CD4-positive, alpha-beta T cell treated with Interferon gamma for 1 hour (primary cell): ENCODE measurements around the gene PIK3R1.
A peak's percentile ranks its signal among the peaks of the same experiment; 100 is the strongest.

Experiments used
- DNase-seq: peaks from one replicate; pipeline ENCODE4 v3.0.0-alpha.2; 2020

Gene PIK3R1

DNA sequence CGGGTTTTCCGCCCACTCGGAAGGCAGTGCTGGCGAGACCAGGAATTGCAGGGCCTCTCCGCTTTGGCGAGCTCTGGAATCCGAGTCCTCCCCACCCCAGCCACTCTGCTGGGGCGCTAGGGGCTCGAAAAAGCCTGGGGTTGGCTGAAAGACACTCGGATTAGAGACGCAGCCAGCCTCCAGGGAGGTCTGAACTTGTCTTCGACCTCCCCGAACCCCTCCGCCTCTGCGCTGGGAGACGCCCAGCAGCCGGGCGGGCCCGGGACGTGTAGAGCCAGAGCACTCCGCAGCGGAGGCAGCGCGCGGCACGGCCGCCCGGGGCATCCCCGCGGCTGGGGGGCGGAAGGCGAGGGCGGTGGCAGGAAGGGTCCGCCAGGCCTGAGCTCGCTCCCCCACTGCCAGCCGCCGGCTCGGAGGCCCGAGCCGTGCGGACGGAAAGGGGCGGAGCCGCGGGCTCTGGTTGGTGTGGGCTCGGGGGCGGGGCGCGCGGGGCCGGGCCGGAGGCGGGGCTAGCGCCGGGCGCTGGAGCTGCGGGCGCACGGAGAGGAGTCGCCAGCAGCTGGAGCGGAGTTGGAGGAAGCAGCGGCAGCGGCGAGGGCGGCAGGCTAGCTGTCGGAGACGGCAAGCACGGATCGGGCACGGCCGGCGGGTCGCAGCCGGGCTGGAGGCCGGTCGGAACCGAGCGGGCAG lies at the start of gene PIK3R1:
Gene PIK3R1 (plus strand): TSS at position 549 of the 690 bp plus-strand sequence. CDS start 10,920 bp downstream, outside the sequence.
- DNase-seq: peak; percentile 93

GRCh38 chr5:68167195-68167651 lies 48.3 kb upstream of the PIK3R1 start:
- DNase-seq: no peak

GRCh38 chr5:68169903-68170302 lies 45.7 kb upstream of the PIK3R1 start:
- no peak for DNase-seq

- DNase-seq: no peak
These were observed 44.6 kb upstream of the PIK3R1 start for GRCh38 chr5:68170826-68171558.

DNA sequence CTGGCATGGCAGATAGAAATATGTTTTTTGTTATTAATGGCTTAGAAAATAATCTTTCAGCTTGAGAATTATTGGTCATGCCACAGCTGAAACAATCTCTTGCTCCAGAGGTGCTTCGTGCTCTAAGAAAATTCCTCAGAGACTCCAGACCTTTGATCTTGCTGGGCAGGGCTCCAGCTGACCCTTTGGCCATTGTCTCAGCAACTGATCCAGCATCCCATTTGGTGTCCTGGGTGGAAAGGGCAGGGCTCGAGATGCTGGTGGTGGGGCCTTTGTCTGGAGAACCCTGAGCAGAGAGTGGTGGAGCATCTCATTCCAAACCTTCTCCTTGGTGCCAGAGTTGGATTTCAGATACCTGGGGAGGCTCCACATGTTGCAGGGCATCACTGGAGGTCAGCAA lies 43.2 kb upstream of the PIK3R1 start:
- DNase-seq: no peak

DNA sequence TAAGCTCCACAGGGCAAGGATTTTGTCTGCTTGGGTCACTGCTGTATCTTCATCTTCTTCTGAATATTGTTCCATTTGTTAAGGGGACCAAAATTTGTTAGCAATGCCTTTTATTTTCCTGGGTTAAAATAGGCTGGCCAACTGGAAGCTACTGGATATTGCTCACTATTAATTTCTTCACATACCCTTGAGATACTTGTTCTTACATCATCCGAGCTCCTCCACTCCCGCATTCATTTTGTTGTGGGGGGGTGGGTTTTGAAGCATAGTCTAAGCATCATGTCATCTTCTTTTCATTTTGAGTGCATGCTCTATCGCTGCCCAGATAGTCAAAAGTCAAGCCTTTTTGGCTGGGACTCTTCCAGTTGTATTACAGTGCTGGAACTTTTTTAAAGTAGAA lies 42.5 kb upstream of the PIK3R1 start:
- no peak for DNase-seq

GRCh38 chr5:68176253-68176652 lies 39.3 kb upstream of the PIK3R1 start:
- DNase-seq: no peak

DNA sequence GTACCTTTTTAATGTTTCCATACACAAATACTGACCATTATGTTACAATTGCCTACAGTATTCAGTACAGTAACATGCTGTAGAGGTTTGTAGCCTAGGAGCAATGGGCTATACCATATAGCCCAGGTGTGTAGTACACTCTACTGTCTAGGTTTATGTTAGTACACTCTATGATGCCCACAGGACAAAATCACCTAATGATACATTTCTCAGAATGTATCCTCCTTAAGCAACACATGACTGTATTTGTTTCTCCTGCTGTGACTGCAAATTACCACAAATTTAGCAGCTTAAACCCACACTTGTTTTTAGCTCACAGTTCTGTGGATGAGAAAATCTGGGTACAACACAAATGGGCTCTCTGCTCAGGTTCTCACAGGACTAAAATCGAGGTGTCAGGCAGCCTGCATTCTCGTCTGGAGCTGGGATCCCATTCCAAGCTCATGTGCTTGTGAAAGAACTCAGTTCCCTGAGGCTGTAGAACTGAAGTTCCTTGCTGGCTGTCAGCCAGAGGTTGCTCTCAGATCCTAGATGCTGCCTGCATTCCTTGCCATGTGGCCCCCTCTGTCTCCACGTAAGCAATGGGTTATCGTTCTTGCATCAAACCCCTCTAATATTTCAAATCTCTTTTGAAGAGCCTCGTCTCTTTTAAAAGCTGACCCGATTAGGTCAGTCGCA lies 38.6 kb upstream of the PIK3R1 start:
- no peak for DNase-seq

DNA sequence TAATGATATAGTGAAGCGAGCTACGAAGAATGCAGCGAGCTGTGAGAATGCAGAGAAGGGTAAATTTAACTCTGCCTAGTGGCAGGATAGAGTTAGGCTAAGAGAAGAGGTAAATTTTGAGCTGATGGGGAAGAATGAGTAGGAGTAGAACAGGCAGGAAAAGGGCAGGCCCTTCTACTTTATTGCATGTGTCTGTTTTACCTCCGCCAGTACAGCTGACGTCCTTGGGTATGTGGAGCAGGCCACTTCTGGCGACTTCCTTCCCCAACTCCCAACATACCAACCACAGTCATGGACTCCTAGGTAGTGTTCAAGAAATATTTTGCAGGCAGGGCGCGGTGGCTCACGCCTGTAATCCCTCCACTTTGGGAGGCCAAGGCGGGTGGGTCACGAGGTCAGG lies 37.9 kb upstream of the PIK3R1 start:
- no peak for DNase-seq

- no peak for DNase-seq
These were observed 37.0 kb upstream of the PIK3R1 start for GRCh38 chr5:68178579-68178978.

GRCh38 chr5:68180121-68181038 lies 35.2 kb upstream of the PIK3R1 start:
- no peak for DNase-seq

DNA sequence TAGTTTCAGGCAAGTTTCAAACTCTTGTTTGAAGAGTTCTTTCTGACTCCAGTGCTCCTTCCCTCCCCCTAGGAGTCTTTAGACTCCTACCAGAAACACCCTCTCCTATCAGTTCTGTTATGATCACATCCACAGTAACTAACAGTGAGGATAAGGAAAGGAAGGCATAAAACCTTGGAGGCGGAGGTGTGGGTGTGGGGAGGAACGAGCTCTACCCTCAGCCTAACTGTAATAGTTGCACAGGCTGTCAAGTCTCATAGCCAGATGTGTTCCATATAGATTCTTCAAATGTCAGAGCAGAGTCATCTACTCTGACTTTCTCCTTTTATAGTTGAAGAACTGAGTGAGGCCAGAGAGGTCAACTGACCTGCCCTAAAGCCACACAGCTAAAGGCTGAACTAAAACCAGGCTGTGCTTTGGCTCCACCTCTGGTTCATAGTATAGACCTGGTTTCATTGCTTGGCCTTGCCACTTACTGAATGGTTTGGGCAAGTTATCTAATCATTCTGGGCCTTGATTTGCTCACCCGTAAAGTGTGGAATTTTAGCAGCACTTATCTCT lies 34.4 kb upstream of the PIK3R1 start:
- no peak for DNase-seq

DNA sequence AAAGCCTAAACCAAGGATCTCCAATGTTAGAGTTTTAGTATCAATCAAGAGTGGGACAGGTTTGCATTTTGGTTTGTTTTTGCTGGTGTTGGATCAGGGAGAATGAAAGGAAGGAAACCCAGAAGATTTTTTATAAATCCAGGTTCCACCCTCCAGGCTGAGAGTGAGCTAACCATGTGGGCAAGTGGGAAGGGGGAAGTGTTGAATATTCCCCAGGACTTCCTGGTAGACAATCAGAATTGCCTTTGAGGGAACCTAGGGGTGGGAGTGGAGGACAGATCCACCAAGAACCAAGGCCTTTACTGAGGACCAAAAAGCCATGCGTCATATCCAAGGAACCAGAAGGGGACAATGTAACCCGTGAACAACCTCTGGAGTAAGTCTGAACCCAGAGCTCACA lies 33.5 kb upstream of the PIK3R1 start:
- DNase-seq: no peak

DNA sequence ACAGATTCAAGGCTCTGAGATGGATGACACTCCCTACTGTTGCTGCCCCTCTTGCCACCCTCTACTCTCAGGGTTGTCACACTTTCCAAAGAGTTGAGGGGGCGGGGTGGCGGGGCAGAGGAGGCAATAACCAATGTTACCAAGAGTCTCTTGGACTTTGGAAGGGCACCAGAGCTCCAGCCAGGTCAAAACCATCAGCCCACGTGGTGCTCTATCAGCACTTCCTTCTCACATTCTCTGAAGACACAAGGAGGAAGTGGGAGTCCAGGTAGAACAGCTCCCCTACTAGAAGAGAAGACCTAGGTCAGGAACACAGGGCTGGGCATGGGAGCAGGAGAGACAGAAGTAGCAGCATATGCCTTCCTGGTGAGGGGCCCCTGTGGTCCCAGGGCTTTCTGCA lies 33.0 kb upstream of the PIK3R1 start:
- DNase-seq: no peak

DNA sequence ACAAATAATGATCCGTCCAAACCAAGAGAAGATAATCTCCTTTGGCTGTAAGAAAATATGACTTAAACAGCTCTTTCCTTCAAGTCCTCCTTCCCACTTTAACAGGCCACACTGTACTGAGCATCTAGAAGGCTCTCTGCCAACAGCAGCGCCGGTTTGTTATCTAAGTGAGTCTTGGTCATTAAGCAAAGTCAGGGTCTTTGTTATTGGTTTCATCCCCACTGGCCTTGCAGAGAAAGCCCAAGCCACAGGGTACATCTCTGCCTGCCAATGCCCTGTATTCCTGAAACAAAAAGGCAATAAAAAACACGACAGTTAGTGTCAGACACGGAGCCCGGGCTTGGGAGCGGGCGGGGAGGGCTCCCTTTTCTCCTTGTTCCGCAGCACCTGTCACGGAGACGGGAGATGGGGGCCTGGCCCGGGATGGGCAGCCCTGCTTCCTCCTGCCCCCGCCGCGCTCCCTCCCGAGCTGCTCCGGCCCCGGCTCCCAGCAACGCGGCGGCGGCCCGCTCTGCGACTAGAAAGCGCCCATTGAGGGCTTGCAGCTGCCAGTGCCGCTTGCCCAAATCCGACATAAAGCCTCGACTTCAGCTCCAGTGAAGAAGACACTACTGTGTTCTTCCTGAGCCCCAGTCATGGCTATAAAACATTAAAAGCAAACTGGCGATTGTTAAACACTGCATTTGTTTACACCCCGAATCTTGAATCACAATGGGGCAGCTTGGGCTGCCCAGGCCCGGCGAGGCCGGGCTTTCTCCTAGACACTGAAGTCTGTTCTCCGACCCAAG lies 28.1 kb upstream of the PIK3R1 start:
- DNase-seq: no peak

- no peak for DNase-seq
These were observed 26.4 kb upstream of the PIK3R1 start for GRCh38 chr5:68189171-68189570.

- no peak for DNase-seq
These were observed 25.9 kb upstream of the PIK3R1 start for GRCh38 chr5:68189613-68190012.

GRCh38 chr5:68190619-68191018 lies 24.9 kb upstream of the PIK3R1 start:
- no peak for DNase-seq

DNA sequence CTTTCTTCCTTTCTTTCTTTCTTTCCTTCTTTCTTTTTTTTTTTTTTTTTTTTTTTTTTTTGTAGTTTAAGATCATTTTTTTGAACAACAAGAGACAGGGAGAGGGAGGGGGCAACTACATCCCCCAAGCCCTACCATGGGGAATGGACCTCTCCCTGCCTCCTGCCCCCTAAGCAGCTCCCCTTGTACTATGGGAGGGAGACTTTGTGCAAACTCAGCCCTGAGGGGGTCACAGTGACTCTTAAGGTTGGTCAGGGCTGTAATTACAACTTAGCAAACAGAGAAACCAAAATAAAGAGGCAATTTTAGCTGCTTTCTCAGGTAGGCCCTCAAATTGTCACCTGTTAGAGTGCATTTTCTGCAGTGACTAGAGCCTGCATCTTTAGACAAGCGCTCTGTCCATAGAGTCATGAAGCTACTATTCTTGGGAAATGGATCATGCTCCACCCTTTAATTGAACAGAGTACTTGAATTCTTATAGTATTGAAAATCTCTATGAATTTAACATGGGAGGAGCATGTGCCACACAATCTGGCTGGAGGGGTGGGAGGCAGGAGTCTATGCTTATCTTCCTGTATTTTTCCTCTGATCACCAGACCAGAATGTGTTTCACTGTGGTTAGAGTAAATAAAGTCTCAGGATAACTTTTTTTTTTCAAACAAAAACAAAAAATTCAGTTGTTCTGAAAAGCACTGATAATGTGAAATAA lies 24.3 kb upstream of the PIK3R1 start:
- no peak for DNase-seq

DNA sequence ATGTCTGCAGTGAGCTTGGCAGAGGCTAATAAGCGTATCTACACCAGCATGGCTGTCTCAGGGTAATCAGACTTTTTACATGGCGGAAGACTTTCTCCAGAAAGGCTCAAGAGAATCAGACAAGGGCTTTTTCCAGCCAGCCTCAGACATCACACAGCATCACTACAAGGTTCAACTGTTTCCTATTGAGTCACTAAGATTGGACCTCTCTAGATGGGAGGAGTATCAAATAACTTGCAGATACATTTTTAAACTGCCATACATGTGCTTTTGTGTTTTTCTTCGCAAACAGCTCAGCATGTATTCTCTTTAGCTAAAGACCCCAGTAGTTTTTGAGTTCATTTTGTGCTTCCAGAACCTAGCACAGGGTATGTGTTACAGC lies 22.9 kb upstream of the PIK3R1 start:
- DNase-seq: no peak

DNA sequence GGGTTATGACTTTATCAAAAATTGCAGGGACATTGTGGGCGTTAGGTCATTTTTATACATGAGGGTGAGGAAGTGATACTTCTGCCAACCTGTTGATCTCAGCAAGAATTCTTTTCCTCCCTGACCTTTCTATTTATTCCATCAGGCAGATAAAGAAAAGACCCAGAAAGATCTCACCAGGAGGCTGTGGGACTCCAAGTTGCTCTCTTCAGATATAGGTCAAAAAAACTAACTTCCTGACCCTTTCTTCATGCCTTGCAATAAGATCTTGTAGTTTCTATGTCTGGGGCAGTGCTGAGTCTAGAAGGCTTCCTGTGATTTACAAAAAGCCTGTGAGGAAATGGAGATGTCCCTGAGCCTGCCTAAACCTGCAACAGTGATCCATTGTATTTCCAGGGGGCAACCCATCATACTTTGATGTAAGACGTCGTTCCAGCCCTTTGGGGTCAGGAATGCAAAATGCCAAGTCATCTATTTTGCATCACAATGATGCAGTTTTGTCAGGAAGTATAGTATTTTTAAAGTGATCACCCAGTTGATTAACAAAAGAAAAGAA lies 22.0 kb upstream of the PIK3R1 start:
- no peak for DNase-seq
